ENCODE data around the gene GNA15. TPM values are rescaled to one million over a fixed set of nuclear protein-coding genes. Genes with fewer than 3 reads are reported as not detected.

Gene GNA15
- total and polyA plus RNA-seq, 2 experiments from 2014 or later, result 0.29 to 1.5 TPM

- Histone ChIP-seq H3K27ac (no peak overlapping the region), H3K4me3 (no peak overlapping the region), H4K20me1 (ENCODE audit: insufficient read depth, poor library complexity, severe bottlenecking) (no peaks in the 10 kb centered on the region), H3K9me3 (ENCODE audit: low read depth) (no peaks in the 10 kb centered on the region), H3K79me2 (peaks cover 39% of the 10 kb centered on the region), H3K4me1 (ENCODE audit: insufficient read depth) (peaks cover under 1% of the 10 kb centered on the region), H3K4me2 (no peak overlapping the region), H3K9me2 (replicated peaks; ENCODE audit: insufficient read depth) (no peaks in the 10 kb centered on the region), H3K27me3 (no peaks in the 10 kb centered on the region), H3K36me3 (replicated peaks; ENCODE audit: insufficient read depth, low read depth) (no peaks in the 10 kb centered on the region), H2AFZ (no peak overlapping the region)
- TF ChIP-seq CTCF (IDR thresholded peaks at IDR 0.05; ENCODE audit: poor library complexity) (no peak), EZH2phosphoT487 (IDR thresholded peaks at IDR 0.05; ENCODE audit: low read depth, severe bottlenecking, unreplicated experiment) (no peak), EZH2 (IDR thresholded peaks at IDR 0.05; ENCODE audit: borderline replicate concordance) (no peak)
- WGBS (ENCODE audit: low lambda C conversion rate, missing lambda C conversion rate), result 95% methylated on average over 14 of the region's 14 CpGs
- no peak for DNase-seq (ENCODE audit: low spot score)
Observed at GRCh38 chr19:3192684-3193083, 56.9 kb downstream of the GNA15 start.

GRCh38 chr19:3193256-3194105 lies 57.6 kb downstream of the GNA15 start:
- WGBS (ENCODE audit: low lambda C conversion rate, missing lambda C conversion rate), result 97% methylated on average over 40 of the region's 40 CpGs
- Histone ChIP-seq H3K27me3 (no peaks in the 10 kb centered on the region), H3K36me3 (replicated peaks; ENCODE audit: insufficient read depth, low read depth) (no peaks in the 10 kb centered on the region), H3K4me2 (no peak overlapping the region), H3K4me1 (ENCODE audit: insufficient read depth) (no peaks in the 10 kb centered on the region), H3K9me2 (replicated peaks; ENCODE audit: insufficient read depth) (no peaks in the 10 kb centered on the region), H3K4me3 (no peak overlapping the region), H4K20me1 (ENCODE audit: insufficient read depth, poor library complexity, severe bottlenecking) (no peaks in the 10 kb centered on the region), H3K79me2 (peaks cover 31% of the 10 kb centered on the region), H2AFZ (no peak overlapping the region), H3K9me3 (ENCODE audit: low read depth) (no peaks in the 10 kb centered on the region), H3K27ac (no peak overlapping the region)
- DNase-seq (ENCODE audit: low spot score), result no peak
- TF ChIP-seq CTCF (IDR thresholded peaks at IDR 0.05; ENCODE audit: poor library complexity) (no peak), EZH2 (IDR thresholded peaks at IDR 0.05; ENCODE audit: borderline replicate concordance) (no peak), EZH2phosphoT487 (IDR thresholded peaks at IDR 0.05; ENCODE audit: low read depth, severe bottlenecking, unreplicated experiment) (no peak)

- no peak for DNase-seq (ENCODE audit: low spot score)
- H3K9me2 ChIP-seq (replicated peaks; ENCODE audit: insufficient read depth), result no peaks in the 10 kb centered on the region
- H4K20me1 ChIP-seq (ENCODE audit: insufficient read depth, poor library complexity, severe bottlenecking), result no peaks in the 10 kb centered on the region
- H3K36me3 ChIP-seq (replicated peaks; ENCODE audit: insufficient read depth, low read depth), result no peaks in the 10 kb centered on the region
- H3K4me3 ChIP-seq, result no peak overlapping the region
- no peaks in the 10 kb centered on the region for H3K9me3 ChIP-seq (ENCODE audit: low read depth)
- no peaks in the 10 kb centered on the region for H3K4me1 ChIP-seq (ENCODE audit: insufficient read depth)
- no peak overlapping the region for H3K27ac ChIP-seq
- no peak overlapping the region for H2AFZ ChIP-seq
- TF ChIP-seq EZH2phosphoT487 (IDR thresholded peaks at IDR 0.05; ENCODE audit: low read depth, severe bottlenecking, unreplicated experiment) (no peak), CTCF (IDR thresholded peaks at IDR 0.05; ENCODE audit: poor library complexity) (no peak), EZH2 (IDR thresholded peaks at IDR 0.05; ENCODE audit: borderline replicate concordance) (no peak)
- no peak overlapping the region for H3K4me2 ChIP-seq
- no peaks in the 10 kb centered on the region for H3K27me3 ChIP-seq
- peaks cover 22% of the 10 kb centered on the region for H3K79me2 ChIP-seq
- 96% methylated on average over 17 of the region's 17 CpGs for WGBS (ENCODE audit: low lambda C conversion rate, missing lambda C conversion rate)
Observed at GRCh38 chr19:3194106-3195087, 58.6 kb downstream of the GNA15 start.
